ENCODE data around the gene RALGPS1.

RALGPS1 gene

DNA sequence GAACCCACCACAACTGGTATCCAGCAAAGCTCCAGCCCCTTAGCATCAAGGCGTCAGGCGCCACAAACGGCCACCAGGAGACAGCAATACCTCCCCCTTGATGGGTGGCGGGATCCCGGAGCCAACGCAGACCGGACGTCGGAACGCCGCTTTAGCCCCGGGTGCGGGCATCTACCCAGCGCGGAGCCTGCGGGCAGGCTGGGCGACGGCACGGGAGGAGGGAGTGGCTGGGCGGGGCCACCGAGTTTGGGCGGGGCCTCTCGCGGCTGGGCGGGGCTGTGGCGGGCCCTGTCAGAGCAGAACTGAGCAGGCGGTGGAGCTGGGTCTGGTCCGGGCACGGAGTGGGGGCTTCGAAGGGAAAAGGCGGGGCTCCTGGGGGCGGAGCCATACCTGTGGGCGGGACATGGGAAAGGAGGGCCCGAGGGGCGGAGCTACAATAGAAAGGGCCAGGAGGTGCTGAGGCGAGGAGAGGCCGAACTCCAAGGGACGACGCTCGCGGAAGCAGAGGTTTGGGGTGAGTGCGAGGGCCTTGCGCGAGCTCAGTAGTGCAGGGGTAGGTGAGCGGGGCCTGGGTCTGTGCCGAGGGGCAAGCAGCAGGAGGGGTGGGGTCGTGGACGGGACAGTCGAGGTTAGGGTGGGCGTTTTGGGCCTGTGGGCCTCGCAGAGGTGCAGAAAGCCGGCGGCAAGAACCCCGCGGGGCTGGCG is 309.7 kb downstream of the RALGPS1 start:
- no peak overlapping the region for H3K4me3 ChIP-seq (ENCODE audit: low read depth, low read length)
- TF ChIP-seq, protein P1, sequence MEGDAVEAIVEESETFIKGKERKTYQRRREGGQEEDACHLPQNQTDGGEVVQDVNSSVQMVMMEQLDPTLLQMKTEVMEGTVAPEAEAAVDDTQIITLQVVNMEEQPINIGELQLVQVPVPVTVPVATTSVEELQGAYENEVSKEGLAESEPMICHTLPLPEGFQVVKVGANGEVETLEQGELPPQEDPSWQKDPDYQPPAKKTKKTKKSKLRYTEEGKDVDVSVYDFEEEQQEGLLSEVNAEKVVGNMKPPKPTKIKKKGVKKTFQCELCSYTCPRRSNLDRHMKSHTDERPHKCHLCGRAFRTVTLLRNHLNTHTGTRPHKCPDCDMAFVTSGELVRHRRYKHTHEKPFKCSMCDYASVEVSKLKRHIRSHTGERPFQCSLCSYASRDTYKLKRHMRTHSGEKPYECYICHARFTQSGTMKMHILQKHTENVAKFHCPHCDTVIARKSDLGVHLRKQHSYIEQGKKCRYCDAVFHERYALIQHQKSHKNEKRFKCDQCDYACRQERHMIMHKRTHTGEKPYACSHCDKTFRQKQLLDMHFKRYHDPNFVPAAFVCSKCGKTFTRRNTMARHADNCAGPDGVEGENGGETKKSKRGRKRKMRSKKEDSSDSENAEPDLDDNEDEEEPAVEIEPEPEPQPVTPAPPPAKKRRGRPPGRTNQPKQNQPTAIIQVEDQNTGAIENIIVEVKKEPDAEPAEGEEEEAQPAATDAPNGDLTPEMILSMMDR (IDR thresholded peaks at IDR 0.05; ENCODE audit: low read depth, low read length): no peak
- TF ChIP-seq MYC (IDR thresholded peaks at IDR 0.05; ENCODE audit: low read depth, low read length): no peak
- no peak for TF ChIP-seq MAX (IDR thresholded peaks at IDR 0.05; ENCODE audit: low read depth, low read length)
- TF ChIP-seq POLR2A (IDR thresholded peaks at IDR 0.05; ENCODE audit: extremely low read depth, insufficient read length): no peak
- peak; percentile 62 for DNase-seq (ENCODE audit: low read depth)

- DNase-seq (ENCODE audit: low read depth): peak; percentile 84
- H3K4me3 ChIP-seq (ENCODE audit: low read depth, low read length): no peak overlapping the region
- TF ChIP-seq MYC (IDR thresholded peaks at IDR 0.05; ENCODE audit: low read depth, low read length) (no peak), MAX (IDR thresholded peaks at IDR 0.05; ENCODE audit: low read depth, low read length) (0 out of 2 replicates have a peak, but pooled peaks have one; percentile 21)
These were observed 310.5 kb downstream of the RALGPS1 start for GRCh38 chr9:127224883-127225739.

DNA sequence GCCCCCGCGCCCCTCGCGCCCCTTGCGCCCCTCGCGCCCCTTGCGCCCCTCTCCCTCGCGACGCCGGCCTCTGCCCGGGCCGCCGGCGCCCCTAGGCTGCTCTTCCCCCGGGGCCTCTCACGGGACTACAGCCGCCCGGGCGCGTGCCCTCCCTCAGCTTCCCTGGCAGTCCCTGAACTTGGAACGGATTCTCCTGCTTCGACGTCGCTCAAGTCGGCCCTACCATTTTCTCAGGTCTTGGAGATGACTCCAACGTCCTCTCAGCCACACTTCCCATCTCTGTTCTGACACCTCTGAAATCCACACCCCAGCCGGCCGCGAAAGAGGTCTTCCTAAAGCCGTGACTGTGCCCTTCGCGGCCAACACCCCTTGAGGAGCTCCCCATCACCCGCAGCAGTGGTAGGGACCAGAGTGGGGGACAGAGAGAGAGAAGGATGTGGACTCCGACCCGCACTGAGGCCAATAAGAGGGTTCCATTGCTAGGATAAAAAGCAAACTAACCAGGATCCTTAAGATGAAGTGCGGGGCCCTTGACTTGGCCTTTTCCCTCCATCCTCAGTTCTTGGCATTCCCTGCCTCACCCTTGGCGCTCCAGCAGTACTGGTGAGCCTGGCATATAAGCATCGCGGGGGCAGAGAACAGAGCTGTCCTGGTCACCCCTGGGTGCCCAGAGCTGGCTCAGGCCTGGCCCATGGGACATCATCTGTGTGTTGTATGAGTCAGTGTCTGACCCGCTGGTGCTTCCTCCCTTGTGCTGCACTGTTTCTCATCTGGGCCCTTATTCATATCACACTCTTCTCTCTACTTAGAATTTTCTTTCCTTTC is 311.4 kb downstream of the RALGPS1 start:
- H3K4me3 ChIP-seq (ENCODE audit: low read depth, low read length): no peak overlapping the region
- no peak for TF ChIP-seq MAX (IDR thresholded peaks at IDR 0.05; ENCODE audit: low read depth, low read length)
- no peak for TF ChIP-seq MYC (IDR thresholded peaks at IDR 0.05; ENCODE audit: low read depth, low read length)
- TF ChIP-seq, protein P1 (IDR thresholded peaks at IDR 0.05; ENCODE audit: low read depth, low read length): no peak
- TF ChIP-seq POLR2A (IDR thresholded peaks at IDR 0.05; ENCODE audit: extremely low read depth, insufficient read length): no peak
- peak; percentile 25 for DNase-seq (ENCODE audit: low read depth)

- TF ChIP-seq POLR2A (IDR thresholded peaks at IDR 0.05; ENCODE audit: extremely low read depth, insufficient read length) (no peak), MYC (IDR thresholded peaks at IDR 0.05; ENCODE audit: low read depth, low read length) (no peak)
- no peak overlapping the region for H3K4me3 ChIP-seq (ENCODE audit: low read depth, low read length)
- no peak for DNase-seq (ENCODE audit: low read depth)
These were observed 315.3 kb downstream of the RALGPS1 start for GRCh38 chr9:127229691-127230417.

DNA sequence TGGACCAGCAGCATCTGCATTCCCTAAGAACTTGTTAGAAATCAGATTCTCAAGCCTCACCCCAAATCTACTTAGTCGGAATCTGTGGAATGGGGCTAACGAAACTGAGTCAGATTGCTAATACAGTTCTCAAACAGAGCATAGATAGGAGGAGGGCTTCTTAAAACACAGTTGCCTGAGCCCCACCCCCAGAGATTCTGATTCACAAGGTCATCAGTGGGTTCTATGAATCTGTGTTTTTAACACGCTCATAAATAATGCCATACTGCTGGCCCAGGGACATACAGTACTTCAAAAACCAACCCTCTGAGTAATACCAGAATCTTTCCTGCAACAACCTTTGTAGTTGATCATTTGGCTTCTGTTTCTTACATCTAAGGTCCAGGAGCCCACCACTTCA is 317.1 kb downstream of the RALGPS1 start:
- no peak overlapping the region for H3K4me3 ChIP-seq (ENCODE audit: low read depth, low read length)
- no peak for DNase-seq (ENCODE audit: low read depth)
- TF ChIP-seq POLR2A (IDR thresholded peaks at IDR 0.05; ENCODE audit: extremely low read depth, insufficient read length) (no peak), MAX (IDR thresholded peaks at IDR 0.05; ENCODE audit: low read depth, low read length) (no peak), MYC (IDR thresholded peaks at IDR 0.05; ENCODE audit: low read depth, low read length) (no peak)
- TF ChIP-seq, protein P1 (IDR thresholded peaks at IDR 0.05; ENCODE audit: low read depth, low read length): no peak

DNA sequence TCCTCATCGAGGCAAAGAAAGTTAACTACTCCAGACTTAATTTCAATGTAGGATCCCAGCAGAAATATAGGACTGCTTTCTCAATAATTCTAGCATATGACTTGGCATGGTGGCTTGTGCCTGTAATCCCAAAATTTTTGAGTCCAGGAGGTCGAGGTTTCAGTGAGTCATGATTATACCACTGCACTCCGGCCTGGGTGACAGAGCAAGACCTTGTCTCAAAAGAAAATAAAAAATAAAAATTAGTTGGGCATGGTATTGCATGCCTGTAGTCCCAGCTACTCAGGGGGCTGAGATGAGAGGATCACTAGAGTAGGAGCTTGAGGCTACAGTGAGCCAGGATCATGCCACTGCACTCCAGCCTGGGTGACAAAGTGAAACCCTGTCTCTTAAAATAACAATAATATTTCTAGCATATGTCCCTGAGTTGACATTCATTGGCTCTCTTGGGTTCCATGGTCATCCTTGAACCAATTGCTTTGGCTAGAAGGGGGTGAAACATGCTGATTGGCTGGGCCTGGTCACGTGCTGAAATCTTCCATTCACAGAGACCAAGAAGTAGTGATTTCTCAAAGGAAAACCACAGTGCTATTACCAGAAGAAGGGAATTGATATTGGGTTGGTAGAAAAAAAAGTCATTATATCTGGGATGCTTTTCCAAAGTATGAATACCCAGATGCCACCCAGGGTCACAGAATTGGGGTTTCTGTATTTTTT is 318.4 kb downstream of the RALGPS1 start:
- no peak overlapping the region for H3K4me3 ChIP-seq (ENCODE audit: low read depth, low read length)
- TF ChIP-seq POLR2A (IDR thresholded peaks at IDR 0.05; ENCODE audit: extremely low read depth, insufficient read length): no peak
- TF ChIP-seq, protein P1 (IDR thresholded peaks at IDR 0.05; ENCODE audit: low read depth, low read length): no peak
- TF ChIP-seq MYC (IDR thresholded peaks at IDR 0.05; ENCODE audit: low read depth, low read length): no peak
- TF ChIP-seq MAX (IDR thresholded peaks at IDR 0.05; ENCODE audit: low read depth, low read length): no peak
- no peak for DNase-seq (ENCODE audit: low read depth)
